NCI-H1105 (cell line): ENCODE measurements around the gene KCNK16.
A peak's percentile ranks its signal among the peaks of the same experiment; 100 is the strongest.

Source experiments
- DNase-seq: peaks from one replicate; lab custom pipeline; 2025; lab: John Stamatoyannopoulos, UW

KCNK16 gene

DNA sequence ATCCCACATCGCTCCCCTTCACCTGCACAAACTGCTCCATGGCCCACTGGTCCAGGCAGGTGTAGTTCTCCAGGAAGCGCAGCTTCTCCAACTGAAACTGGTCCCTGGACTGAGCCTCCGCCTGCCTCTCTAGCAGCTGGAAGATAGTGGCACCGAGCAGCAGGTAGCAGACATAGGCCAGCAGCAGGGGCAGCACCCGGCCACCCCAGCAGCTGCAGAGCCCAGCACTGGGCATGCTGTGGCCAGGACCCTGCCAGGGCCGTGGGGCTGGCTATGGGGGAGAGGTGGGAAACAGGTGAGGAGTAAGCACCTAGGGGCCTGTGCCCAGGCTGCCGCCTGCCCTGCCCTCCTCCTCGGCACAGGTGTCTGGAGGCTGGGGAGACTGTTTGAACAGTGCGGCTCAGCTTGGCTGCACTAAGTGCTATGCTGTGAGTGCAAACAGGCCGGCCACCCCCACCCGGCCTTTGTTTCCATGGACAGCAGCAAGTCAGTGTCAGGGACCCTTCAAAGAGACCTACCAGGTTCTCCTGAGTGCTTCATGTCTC lies at the start of gene KCNK16:
TSS of gene KCNK16 (minus strand) at position 397 of the 545 bp plus-strand sequence. CDS start at position 235, 162 bp downstream.
- DNase-seq: no peak

DNA sequence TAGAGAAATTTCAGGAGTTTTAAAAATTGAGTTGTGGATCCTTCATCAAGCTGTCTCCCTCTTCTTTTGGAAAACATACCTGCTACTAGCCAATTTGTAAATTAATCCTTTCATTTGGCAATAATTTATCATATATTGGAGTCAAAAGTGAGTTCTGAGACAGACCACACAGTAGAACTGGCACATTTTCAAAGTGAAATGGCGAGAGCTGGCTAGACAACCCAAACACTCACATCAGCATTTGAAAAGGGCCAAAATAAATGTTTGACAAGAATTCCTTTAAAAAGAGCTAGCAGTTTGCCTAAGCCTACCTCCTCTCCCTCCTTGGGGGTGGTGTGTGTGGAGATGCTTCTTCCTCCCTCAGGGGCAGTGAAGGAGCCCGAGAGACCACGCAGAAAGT lies 47.9 kb upstream of the KCNK16 start:
- DNase-seq: no peak

DNA sequence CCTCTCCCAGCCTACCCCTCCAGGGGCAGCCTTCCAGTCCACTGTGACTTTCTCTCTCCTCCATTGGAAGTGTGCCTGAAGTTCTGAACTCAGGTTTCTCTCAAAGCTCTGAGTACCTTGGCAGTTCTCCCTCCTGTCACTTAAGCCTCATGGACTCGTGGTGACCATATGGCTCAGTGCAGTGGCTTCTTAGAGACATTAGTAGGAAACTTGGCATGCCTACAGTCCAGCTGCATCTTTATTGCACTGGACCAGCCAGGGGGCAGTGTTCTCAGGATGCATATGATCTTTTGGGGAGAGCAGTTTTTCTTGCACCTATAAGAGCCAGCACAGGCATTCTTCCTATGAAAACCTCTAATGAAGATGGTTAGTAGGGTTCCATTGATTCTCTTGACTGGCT lies 47.5 kb upstream of the KCNK16 start:
- DNase-seq: no peak

DNA sequence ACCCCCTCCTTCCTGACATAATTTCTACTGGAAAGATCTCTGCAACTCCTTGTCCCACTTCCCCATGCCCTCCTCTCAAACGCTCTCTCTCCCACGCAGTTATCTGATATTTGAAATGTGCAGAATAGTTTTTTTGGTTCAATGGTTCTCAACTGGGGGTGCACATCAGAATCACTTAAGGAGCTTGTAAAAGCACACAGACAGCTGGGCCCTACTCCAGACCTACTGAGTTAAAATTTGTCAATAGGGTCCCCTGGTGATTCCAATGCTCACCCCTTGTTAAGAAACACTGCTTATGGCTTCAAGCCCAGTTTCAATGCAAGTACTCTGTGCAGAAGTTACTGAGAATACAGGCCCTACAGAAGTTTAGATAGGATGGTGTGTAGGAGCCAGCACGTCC lies 45.2 kb upstream of the KCNK16 start:
- DNase-seq: no peak

DNA sequence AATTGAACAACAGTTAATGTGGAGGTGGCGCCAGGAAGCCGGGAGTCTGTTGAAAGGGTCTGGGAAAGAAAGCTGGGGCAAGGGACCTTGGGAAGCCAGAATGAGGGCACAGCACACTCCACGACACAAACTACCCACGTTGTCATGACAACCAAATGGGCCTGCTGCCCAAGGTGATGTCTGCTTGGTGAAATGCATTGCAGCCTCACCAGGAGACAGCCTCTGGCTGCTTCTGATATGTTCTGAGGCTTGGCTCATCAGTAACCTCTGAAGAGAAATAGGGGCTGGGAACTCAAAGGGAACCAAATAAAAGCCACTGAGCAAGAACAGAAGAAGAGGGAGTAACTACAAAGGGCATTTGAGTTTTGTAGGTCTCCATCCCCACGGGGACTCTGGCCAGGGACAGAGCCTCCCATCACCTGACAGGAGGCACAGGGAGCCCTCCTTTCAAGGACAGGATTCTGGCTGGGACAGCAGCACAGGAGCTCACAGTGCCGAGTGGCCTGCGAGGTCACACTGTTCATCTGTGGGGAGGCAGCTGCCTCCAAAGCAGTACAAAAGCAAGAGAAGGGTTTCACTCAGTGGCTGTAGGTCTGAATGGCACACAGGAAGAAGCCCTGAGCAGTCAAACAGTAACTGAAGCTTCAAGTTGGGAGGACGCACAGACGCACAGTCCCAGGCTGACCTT lies 44.6 kb upstream of the KCNK16 start:
- no peak for DNase-seq

DNA sequence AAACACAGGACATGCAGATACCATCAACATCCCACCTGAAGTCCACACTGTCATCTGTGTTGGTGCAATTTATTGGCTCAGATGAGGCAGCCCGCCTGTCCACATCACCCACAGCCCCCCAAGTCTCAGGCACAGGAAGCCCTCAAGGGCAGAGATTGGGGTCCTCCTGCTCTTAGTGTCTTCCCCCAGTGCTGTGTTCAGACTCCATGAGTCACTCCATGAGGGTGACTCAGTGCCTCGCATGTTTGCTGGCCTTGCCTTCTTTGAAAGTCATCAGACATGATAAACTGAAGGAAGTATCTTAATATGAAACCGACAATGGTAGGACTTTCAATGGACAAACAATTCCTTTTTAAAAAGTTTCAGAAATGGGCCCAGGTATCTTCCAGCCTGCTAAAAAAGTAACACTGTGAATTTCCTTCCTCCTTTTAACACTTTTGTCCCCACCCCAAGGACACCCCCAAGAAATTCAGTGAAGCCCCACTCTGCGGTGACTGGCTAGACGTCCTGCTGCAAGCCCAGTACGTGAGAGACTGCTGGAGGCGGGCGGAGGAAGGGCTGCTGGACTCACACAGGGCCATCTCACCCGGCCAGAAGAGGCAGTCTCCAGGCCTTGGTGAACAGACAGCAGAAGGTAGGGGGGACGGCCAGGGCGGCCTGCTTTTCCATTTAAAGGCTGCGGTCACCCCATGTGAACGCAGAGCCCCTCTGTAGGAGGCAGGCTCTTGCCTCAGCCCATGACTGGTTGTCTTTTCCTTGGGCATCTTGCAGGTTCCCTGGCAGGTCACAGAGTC lies 43.0 kb upstream of the KCNK16 start:
- DNase-seq: no peak

DNA sequence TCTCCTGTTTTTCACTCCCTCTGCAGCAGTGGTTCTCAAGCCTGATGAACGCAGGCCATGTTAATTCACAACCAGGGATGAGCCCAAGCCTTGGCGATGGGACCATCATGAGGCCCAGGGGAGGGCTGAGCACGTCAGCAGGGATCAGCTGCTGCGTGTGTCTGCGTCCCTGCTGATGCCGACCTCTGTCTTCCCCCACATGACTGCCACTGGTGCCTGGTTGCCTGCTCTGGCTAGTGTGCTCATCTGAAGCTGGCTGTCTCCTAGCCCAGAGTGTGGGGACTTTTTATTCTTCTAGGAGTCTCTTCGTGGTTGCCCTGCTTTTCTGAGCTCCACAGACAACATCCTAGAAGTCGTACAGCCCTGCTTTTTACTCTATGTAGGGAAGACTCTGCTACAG lies 40.8 kb upstream of the KCNK16 start:
- DNase-seq: no peak

DNA sequence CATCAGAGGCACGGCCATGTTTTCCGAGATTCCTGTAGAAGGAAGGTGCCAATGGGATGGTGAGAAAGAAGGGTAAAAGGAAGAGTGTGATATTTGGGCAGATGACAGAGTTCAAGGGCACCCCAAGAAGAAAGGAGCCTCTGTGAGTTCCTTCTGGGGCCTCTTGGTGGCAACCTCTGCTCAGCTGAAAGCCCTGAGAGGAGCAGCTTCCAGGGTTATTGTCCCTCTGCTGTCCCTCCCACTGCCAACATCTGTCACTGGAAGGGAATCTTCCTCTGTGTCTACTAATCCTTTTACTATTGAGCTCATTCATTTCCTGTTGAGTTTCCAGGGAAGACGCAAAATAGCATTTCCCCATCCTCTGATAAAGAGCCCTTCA lies 40.0 kb upstream of the KCNK16 start:
- no peak for DNase-seq

DNA sequence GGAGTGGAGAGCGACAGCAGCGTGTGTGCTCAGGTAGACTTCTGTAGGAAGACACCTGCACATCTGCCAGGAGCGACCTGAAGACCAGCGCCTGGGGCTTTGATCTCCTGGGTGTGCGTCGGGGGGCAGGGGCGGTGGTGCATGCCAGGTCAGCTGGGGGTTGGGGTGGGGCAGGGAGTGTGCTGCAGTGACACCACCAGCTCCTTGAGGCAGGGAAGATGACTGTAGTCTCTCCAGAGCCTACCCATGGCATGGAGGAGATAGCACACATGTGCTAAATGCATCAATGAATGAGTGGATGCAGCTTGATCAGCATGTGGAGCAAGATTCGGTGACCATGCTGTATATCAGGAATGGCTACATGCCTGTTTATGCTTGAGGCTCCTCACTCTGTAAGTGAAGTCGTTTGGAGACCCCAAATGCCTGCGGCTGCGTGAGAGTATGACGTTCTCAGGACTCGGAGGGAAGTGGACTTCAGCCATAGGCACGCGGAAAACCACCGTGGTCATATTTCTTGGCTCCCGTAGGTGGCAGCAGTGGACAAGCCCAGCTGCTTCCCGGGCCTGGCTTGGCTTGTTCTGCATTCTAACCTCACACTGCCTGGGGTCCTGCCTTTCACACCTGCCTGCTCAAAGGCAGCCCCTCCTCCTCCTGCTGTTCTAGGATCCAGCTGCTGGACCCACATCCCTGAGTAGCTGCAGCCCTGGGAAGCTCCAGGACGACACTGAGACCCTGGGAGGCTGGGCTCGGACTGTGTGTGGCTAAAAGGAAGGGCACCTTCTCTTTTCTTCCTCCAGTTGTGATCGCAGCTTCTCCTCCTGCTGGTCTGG lies 39.4 kb upstream of the KCNK16 start:
- peak; percentile 80 for DNase-seq

DNA sequence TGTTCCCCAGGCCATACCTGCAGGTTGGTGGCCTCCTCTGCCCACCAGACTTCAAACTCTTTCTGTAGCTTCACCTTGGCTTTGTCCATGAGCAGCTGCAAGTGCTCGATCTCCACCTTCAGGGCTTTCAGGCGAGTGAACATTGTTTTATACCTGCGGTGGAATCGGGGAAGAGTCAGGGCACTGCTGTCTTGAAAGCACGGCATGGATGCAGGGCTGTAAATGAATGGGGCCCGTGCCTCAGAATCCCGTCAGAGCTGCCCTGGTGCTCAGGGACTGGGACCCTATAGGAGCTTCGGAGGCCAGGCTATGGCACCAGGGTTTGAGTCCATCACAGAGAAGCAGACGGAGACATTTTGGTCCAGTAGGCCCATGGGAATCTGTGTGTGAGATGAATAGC lies 37.9 kb upstream of the KCNK16 start:
- DNase-seq: no peak

DNA sequence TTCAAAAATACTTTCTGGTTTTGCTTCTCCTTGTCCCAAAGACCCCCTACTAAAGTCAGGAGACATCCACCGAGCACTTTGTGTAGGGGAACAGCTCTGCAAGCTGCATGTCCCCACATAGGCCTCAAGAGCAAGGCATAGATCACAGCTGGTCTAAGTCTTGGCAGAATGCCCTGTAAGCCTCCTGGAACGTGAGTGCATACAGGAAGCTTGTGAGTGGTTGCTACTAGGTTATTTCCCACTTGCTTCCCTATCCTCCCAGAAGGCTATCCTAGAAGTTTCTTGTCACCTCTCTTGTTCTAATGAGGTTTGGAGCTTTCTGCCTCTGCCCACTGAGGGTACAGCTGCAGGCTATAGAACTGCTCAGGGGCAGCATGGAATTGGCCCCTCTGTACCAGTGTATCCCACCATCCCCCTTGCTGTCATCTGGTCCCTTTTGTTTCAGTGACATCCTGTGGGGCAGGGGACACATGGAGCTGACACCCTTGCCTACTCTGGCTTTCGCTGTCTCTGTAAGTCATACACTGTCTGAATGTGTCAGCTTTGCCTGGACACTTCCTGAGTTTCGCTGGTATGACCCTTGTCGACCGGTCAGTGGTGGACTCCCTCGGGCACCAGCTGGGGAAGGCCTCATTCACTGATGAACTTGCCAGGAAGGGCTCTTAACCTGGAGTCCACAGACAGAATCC lies 35.6 kb upstream of the KCNK16 start:
- peak; percentile 82 for DNase-seq

DNA sequence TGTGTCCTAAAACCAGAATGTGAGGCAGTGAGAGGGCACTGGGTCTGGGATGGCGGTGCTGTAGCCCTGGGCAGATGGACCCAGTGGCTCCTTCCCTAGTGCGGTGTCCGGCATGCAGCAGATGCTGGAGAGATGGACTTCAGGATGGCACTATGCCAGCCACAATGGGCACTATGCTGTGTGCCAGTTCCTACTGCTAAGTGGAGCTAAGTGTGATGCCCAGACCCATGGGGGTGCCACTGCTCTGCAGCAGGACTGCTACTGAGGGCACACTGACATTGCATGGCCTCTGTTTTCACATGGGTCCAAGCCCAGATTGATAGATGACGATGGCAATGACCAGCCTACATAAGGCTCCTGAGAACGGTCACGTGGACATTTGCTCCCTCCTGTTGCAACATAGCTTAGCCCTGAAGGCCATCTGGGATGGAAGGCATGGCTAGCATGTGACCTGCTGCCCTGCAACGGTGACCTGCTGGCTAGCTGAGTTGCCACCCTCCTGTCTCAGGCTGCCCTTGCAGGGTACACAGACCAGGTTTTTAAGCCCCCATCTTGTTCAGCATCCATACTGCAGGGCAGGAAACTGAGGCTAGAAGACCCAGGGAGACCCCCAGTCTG lies 31.3 kb upstream of the KCNK16 start:
- no peak for DNase-seq

DNA sequence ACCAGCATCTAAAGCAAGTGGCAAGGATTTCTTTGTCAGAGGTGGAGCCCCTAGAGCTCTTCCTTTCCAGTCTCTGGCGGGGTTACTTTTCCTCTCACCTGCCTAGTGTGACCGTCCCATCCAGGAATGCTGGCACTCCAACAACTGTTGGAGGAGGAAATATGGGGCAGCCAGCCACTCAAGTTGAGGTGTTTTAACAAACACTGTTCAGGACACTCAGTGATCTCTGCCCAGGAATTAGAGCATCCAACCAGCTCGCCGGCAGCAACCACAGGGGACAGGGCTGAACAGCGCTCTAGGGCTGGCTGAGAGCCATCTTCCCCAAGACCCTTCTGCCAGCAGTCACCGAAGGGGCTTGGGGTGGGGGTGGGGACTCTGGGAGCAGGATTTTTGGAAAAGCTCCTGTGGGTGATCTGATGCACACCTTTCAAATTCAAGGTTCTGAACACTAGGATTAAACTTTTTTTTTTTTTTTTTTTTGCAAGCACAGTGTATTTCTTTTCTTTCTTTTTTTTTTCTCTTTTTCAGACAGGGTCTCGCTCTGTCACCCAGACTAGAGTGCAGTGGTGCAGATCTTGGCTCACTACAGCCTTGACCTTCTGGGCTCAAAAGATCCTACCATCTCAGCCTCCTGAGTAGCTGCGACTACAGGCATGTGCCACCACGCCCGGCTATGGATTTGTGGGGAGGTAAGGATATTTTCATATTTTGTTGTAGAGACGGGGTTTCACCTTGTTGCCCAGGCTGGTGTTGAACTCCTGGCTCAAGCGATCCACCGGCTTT lies 28.4 kb upstream of the KCNK16 start:
- no peak for DNase-seq

DNA sequence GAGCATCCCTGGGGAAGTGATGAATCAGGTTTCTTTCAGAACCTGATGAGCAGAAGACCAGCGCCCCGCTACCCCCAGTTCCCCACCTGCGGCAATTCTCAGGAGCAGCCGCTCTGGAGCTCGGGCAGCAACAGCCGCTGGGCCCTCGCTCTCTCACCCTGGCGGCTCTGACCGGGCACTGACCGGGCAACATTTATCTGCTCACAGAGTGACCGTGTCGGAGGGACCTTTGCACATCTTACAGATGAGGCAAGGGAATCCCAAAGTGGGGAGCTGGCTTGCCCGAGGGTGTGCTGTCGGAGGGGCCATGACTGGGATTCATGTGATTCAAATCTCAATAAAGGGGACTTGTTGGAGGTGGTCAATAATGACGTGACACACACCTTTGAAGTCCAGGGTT lies 26.2 kb upstream of the KCNK16 start:
- DNase-seq: no peak

DNA sequence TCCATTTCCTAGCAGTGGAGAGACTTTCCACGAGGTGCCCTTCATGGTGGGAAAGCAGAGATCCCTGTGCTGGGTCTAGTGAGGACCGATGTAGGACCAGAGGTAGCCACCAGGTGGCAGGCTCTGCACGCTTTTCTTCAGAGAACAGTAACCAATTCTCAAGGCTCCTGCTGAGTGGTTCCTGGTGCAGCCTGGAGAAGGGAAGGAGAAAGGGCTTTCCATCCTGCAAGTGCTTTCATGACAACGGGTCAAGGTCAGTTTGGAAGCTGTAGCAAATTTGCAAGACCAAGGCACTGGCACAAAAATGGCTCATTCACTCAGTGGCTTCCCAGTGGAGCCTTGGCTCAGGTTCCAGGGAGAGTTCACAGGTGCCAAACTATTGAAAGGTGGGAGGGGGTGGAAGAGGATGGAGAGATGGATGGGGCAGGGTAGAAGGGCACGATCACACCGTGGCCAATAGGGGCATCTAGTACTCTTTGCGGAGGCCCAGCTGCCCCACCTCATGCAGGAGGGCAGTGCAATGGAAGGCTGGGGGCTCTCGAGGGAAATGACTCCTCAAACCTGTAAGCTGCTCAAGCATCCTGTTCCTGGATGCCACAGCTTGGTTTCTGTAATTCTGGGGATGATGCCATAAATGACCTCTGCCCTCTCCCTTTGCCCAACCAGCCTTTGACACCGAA lies 25.5 kb upstream of the KCNK16 start:
- DNase-seq: peak; percentile 45

DNA sequence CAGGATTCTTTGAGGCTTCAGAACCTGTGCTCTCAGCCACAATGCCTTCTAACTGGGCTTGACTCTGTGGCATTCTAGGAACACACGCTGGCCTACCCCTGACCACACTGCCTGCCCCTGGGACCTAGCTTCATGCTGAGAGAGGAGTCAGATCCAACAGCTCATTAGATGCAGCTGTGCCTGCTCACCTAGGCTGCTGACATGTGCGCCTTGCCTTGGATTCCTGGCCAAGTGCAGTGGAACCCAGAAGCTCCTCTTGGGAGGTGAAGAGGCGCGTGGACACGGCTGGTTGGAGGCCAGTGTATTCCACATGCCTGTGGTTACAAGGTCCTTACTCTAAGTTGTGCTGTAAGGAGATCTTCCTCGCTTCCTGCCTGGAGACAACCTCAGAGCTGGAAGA lies 24.7 kb upstream of the KCNK16 start:
- no peak for DNase-seq

DNA sequence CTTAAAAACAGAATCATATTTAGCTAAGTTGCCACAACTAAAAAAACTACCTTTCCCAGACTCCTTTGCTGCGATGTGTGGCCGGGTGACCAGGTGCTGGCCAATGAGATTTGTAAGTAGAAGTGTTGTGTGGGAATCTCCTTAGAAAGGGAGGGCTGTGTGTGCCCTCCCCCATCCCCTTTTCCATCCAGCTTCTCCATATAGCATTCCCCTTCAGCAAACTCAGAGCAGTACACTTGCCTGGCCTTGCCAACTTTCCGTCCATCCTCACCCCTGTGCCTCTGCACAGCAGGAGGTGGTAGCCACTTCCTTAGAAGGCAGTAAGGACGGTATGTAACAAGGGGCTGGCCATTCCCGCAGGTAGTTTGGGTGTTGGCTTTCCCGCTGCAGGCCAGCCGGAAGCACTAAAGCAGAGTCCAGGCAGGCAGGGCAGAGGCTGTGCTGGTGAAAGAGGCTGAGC lies 22.3 kb upstream of the KCNK16 start:
- no peak for DNase-seq

DNA sequence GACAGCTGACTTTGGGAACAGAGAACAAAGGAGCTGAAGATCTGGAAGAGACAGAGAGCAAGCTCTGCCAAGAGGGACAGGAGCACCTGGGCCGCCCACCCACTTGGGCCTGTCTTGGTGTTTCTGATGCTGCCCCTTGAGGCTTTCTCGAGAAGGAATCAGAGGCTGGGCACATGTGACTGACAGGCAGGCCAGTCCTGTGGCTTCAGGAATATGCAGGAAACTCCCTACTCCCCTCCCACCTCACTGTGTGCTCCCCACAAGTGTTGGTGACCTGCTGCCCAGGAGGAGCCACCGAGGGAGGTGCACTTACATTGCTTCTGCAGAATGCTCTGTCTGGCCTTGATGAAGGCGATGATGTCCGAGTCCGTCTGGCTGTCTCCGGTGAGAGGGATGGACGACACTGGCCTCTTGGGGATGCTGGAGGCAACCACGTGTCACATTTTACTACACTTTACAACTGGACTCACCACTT lies 20.9 kb upstream of the KCNK16 start:
- DNase-seq: no peak

DNA sequence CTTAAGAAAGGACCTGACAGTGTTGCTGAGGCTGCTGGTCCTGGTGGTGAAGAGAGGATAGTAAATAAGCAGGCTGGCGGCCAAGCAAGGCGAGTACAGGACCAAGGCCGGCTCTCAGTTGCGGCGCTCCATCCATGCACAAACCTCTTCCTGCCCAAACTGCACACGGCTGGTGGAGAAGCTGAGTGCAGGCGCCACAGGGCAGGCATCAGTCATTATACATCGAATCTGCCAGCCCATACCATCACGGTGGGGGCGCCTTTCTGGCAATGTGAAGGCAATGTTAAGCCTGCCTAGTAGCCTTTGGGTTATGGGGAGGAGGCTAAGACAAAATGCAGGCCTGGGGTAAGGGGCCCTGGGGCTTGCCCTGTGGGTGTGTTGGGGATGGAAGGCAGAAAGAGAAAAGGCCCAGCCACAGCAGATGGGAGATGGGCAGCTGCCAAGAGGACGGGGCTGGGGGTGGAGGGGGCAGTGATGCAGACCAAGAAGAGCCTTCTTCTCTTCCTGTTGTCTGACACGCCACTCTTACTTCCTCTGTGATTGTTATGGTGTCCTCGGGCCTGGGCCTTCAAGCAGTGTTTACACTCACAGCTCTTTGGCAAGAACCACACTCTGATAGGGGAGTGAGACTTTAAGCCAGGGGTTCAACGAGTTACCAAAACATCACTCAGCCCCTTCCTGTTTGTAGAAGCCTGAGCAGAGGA lies 20.3 kb upstream of the KCNK16 start:
- no peak for DNase-seq
